Kidney (tissue), 14 donors: ENCODE results near the gene APC2. TPM values are rescaled to one million over a fixed set of nuclear protein-coding genes. Genes with fewer than 3 reads are reported as not detected.

ENCODE experiments used
- DNase-seq, 5 donors: peaks; one replicate each; pipeline ENCODE4 v3.0.0-alpha.2; 2013 to 2020
- FAIRE-seq: peaks from 2 replicates; lab custom pipeline; 2012; peaks lifted over from hg19 to GRCh38; lab: Jason Lieb, UNC
- H3K27ac ChIP-seq, 2 donors: one replicate each; pipeline ENCODE4 v1.7.0; 2013; ENCODE audit warnings: low read depth in 2 of 2, low read length in 2 of 2, inconsistent platforms in 1 of 2
- H3K27me3 ChIP-seq: one replicate; pipeline ENCODE4 v1.7.1; 2013; ENCODE audit warnings: low read length, inconsistent platforms; ENCODE audit not compliant: control insufficient read depth, insufficient read depth
- H3K36me3 ChIP-seq, 3 donors: one replicate each; pipeline versions ENCODE4 v1.7.0 to v1.7.1; 2013; ENCODE audit warnings: low read length in 3 of 3, control low read depth in 1 of 3, inconsistent platforms in 1 of 3; ENCODE audit not compliant: insufficient read depth in 3 of 3, control insufficient read depth in 2 of 3
- H3K4me1 ChIP-seq, 3 donors: one replicate each; pipeline versions ENCODE4 v1.7.0 to v1.7.1; 2013; ENCODE audit warnings: low read length in 3 of 3, inconsistent platforms in 1 of 3, low read depth in 1 of 3; ENCODE audit not compliant: control insufficient read depth in 2 of 3, insufficient read depth in 2 of 3
- H3K4me3 ChIP-seq, 3 donors: one replicate each; pipeline versions ENCODE4 v1.7.0 to v1.8.1; 2013; ENCODE audit warnings: low read length in 3 of 3, control low read depth in 1 of 3, inconsistent platforms in 1 of 3
- H3K9ac ChIP-seq, 3 donors: one replicate each; pipeline versions ENCODE4 v1.7.0 to v1.7.1; 2013; ENCODE audit warnings: low read length in 3 of 3, control low read depth in 1 of 3, inconsistent platforms in 1 of 3
- H3K9me3 ChIP-seq, 3 donors: one replicate each; pipeline versions ENCODE4 v1.7.0 to v1.7.1; 2013; ENCODE audit warnings: low read length in 3 of 3, control low read depth in 1 of 3, inconsistent platforms in 1 of 3; ENCODE audit not compliant: control insufficient read depth in 2 of 3, insufficient read depth in 1 of 3
- CTCF ChIP-seq: IDR thresholded peaks from 3 replicates; pipeline ENCODE4 v1.5.1; 2012; ENCODE audit warnings: mild to moderate bottlenecking, moderate library complexity, borderline replicate concordance; ENCODE audit not compliant: insufficient read depth; ENCODE audit errors: extremely low read depth
- intact Hi-C: fragments of 100-400 bp; cut with DNase I; formaldehyde crosslinking; loops from one replicate; pipeline ENCODE4 v1.11.1; 2022
- polyA plus RNA-seq: library from polyadenylated mRNA; stranded (reverse); fragments of 350-450 nt; fragmentation: Illumina TruSeq; extraction: RNeasy Lipid Tissue Mini Kit (QIAGEN cat#74804); gene quantifications from one replicate; pipeline ENCODE4 v1.2.3, GENCODE V29; 2014; ENCODE audit warnings: low read depth, low replicate concordance; ENCODE audit not compliant: insufficient read depth
- total RNA-seq: library from RNA; stranded (reverse); fragmentation: NEBNext Ultra II Directional; extraction: Animal tissue kit (Norgen Biotek cat#: 25700); gene quantifications from one replicate; pipeline ENCODE4 v1.2.1, GENCODE V29; 2021
- donor health status: control.
- donor health status: control.
- donor health status: control.
- donor health status: control.
- donor health status: control.
- donor health status: DM: yes; HTN: yes; CAD: no.
- donor health status: Normal renal cell carcinoma (clear cell type).

Gene APC2
- total and polyA plus RNA-seq, 2 donors from 2014 or later = 0.25 TPM; not detected in 1

DNA sequence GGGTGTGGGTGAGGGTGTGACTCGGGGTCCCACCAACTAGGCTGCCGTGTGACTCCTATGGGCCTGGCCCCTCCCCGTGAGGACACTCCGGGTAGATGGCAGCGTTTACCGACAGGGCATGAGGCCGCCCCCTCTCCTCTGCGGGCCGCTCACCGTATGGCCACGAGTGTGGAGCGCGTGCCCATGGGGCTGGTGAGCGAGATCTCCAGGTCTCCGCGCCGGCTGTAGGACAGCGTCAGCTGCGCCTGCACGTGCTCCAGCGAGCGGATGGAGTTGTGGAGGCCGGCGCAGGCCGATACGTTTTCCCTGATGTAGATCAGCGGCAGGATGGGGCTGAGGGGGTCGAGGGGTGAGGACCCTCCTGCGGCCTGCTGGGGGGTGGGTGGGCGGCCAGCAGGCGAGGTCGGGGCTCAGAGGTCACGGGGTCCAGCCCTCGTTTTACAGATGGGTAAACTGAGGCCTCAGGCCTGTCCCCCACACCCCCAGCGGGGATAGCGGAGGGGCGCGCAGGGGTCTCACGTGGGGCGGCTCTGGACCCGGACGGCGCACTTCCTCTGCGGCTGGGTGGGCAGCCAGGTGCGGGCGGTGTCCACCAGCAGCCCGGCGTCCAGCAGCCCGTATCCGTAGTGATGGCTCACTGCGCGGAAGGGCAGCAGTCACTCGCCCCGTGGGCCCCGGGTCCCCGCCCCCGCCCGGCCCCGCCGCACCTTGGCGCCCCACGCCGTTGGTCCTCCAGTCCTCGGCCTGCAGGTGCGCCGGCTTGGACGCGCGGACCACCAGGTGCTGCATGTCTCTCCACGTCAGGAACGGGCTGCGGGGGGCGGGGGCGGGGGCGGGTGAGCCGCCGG is 33.4 kb downstream of the APC2 start:
- Histone ChIP-seq H3K9me3 (no peaks in the 10 kb centered on the region), H3K27ac (no peak overlapping the region), H3K27me3 (no peaks in the 10 kb centered on the region), H3K4me1 (peaks cover 0 to 2% (median 2%) of the 10 kb centered on the region in 3 donors), H3K9ac (no peak overlapping the region), H3K4me3 (no peak overlapping the region), H3K36me3 (no peaks in the 10 kb centered on the region)
- intact Hi-C loops = no loop called here
- TF ChIP-seq CTCF = no peak
- FAIRE-seq (no peak), DNase-seq (peak in 1 of 5 donors; percentile 59)

DNA sequence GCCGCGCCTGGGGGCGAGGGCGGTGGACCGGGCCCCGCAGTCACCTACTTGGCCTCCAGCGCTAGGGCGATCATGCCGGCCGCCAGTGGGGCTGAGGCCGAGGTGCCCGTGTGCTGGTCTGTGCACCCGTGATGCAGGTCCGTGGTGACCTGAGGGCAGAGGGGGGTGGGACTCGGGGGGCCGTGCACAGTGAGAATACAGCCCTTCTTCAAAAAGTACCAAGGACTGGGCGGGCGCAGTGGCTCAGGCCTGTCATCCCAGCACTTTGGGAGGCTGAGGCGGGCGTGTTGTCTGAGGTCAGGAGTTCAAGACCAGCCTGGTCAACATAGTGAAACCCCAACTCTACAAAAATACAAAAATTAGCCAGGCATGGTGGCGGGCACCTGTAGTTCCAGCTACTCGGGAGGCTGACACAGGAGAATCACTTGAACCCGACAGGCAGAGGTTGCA is 34.1 kb downstream of the APC2 start:
- H3K9me3 ChIP-seq = no peaks in the 10 kb centered on the region
- intact Hi-C loops = no loop called here
- H3K36me3 ChIP-seq = no peaks in the 10 kb centered on the region
- H3K27me3 ChIP-seq = no peaks in the 10 kb centered on the region
- no peak for FAIRE-seq
- H3K27ac ChIP-seq = no peak overlapping the region
- DNase-seq = peak in 1 of 5 donors; percentile 66
- no peak overlapping the region for H3K9ac ChIP-seq
- no peak overlapping the region for H3K4me3 ChIP-seq
- peaks cover 0 to 2% (median 2%) of the 10 kb centered on the region in 3 donors for H3K4me1 ChIP-seq
- no peak for TF ChIP-seq CTCF

DNA sequence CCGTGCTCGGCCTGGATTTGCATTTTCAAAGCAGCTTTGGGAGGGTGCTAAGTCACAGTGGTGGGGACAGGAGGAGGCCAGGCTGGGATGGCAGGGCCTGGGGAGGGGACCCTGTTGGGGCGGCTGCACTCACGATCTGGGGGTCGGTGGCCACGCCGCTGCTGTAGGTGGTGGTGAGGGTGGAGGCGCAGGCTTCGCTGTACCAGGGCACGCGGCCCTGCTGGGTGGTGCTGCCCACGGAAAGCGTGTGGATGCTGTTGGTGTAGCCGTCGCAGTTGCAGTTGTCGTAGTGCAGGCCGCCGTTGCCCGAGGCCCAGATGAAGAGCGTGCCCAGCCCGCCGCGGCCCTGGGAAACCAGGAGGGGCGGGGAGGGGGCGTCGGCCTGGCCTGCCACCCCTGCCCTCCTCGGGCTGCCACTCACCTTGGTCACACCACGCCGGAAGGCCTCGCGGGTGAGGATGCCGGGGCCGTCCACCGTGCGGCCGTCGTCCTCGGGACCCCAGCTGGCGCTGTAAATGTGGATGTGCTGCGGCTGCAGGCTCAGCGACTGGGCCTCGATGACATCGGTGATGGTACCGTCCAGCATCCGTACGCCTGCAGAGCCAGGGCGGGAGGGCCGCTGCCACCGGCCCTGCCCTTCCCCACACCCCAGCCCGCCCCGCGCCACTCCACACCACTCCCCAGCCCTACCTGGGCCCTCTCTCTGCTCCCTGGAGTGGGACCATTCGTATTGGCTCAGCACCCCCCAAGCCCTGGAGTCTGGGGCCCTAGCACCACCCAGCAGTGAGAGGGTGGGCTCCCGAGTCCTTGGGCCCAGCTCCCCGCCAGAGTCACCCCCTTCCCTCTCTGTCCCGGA is 37.0 kb downstream of the APC2 start:
- Histone ChIP-seq H3K36me3 (no peaks in the 10 kb centered on the region), H3K4me1 (peaks cover 0 to 8% (median 0%) of the 10 kb centered on the region in 3 donors), H3K9ac (no peak overlapping the region), H3K9me3 (no peaks in the 10 kb centered on the region), H3K4me3 (no peak overlapping the region), H3K27me3 (no peaks in the 10 kb centered on the region), H3K27ac (no peak overlapping the region)
- FAIRE-seq (no peak), DNase-seq (peak in 1 of 5 donors; percentile 73)
- intact Hi-C loops = no loop called here
- TF ChIP-seq CTCF = no peak
